ENCODE results near the gene SGK1. TPM values are rescaled to one million over a fixed set of nuclear protein-coding genes. Genes with fewer than 3 reads are reported as not detected.

The SGK1 gene
- total RNA-seq, 2 donors from 2014 or later: 9.7 to 13.0 TPM

DNA sequence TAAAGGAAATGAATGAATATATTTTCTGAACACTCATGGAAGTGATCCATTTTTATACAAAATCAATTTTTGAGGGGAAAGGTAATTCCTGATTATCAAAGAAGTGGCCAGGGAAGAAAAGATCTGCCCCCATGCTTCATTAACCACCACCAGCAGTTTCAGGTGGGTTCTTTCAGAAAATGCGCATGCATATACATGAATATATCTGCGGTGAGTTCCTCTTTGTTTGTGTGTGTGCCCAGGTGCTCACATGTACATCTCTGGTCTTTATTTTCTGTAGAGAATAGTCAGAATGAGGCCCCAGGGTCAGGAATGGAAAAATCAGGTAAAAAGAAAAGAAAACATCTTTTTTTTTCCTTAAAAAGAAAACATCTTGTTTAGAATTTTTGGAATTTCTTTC is 88.4 kb downstream of the SGK1 start:
- Mint-ChIP-seq H3K27me3 (ENCODE audit: insufficient read depth) (no peaks in the 10 kb centered on the region), H3K4me1 (no peaks in the 10 kb centered on the region), H3K36me3 (ENCODE audit: low read depth) (no peaks in the 10 kb centered on the region), H3K4me3 (no peak overlapping the region), H3K9me3 (no peaks in the 10 kb centered on the region), H3K27ac (no peak overlapping the region)
- TF ChIP-seq, protein P1, sequence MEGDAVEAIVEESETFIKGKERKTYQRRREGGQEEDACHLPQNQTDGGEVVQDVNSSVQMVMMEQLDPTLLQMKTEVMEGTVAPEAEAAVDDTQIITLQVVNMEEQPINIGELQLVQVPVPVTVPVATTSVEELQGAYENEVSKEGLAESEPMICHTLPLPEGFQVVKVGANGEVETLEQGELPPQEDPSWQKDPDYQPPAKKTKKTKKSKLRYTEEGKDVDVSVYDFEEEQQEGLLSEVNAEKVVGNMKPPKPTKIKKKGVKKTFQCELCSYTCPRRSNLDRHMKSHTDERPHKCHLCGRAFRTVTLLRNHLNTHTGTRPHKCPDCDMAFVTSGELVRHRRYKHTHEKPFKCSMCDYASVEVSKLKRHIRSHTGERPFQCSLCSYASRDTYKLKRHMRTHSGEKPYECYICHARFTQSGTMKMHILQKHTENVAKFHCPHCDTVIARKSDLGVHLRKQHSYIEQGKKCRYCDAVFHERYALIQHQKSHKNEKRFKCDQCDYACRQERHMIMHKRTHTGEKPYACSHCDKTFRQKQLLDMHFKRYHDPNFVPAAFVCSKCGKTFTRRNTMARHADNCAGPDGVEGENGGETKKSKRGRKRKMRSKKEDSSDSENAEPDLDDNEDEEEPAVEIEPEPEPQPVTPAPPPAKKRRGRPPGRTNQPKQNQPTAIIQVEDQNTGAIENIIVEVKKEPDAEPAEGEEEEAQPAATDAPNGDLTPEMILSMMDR (conservative IDR thresholded peaks at IDR 0.05): no peak
- no peak overlapping the region for H3K9ac ChIP-seq (ENCODE audit: extremely low read depth, low read length, poor library complexity, severe bottlenecking)
- H3K36me3 ChIP-seq (ENCODE audit: control insufficient read depth, insufficient read depth, low read length): no peaks in the 10 kb centered on the region
- H3K27me3 ChIP-seq (ENCODE audit: control insufficient read depth, insufficient read depth, low read length, poor library complexity, severe bottlenecking): no peaks in the 10 kb centered on the region
- H3K4me3 ChIP-seq (ENCODE audit: low read length): no peak overlapping the region
- no peaks in the 10 kb centered on the region for H3K4me1 ChIP-seq (ENCODE audit: control insufficient read depth, insufficient read depth, low read length)
- no peaks in the 10 kb centered on the region for H3K9me3 ChIP-seq (ENCODE audit: control insufficient read depth, low read length)
- WGBS, 2 experiments (ENCODE audit: insufficient coverage in 1 of 2, insufficient read length in 1 of 2): 78 to 80% methylated on average over 1 to 2 of the region's 2 CpGs
- H3K27ac ChIP-seq (ENCODE audit: low read depth, low read length): no peak overlapping the region
- no peak for DNase-seq

DNA sequence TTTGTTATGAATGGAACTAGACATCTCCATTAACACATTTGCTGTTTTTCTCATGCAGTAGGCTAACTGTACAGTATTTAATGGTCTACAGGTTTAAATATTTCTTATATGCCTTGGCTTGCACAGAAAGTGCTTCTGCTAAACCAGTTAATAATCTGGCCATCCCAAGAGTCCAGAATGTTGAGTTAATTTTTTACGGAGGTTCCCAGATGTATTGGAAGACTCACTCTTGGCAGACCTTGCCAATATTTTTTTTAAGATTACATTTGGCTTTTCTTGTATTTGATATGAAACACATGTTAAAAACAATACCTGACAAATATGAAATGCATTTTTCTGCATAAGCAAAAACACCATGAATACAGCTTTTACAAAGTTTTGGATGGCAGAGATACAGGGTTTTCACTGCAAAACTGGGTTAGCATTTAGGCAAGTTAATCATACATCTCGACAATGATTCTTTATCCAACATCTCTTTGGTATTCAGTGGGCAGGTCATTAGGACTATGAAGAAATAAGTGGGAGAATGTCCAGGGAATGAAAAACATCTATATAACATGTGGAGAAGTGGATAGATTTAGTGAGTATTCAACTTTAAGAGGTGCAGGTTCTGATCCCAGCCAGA is 94.0 kb downstream of the SGK1 start:
- Histone ChIP-seq H3K27ac (ENCODE audit: low read depth, low read length) (no peak overlapping the region), H3K27me3 (ENCODE audit: control insufficient read depth, insufficient read depth, low read length, poor library complexity, severe bottlenecking) (no peaks in the 10 kb centered on the region), H3K9me3 (ENCODE audit: control insufficient read depth, low read length) (no peaks in the 10 kb centered on the region), H3K36me3 (ENCODE audit: control insufficient read depth, insufficient read depth, low read length) (no peaks in the 10 kb centered on the region), H3K4me1 (ENCODE audit: control insufficient read depth, insufficient read depth, low read length) (no peaks in the 10 kb centered on the region), H3K4me3 (ENCODE audit: low read length) (no peak overlapping the region), H3K9ac (ENCODE audit: extremely low read depth, low read length, poor library complexity, severe bottlenecking) (no peak overlapping the region)
- DNase-seq: no peak
- Mint-ChIP-seq H3K4me3 (no peak overlapping the region), H3K27ac (no peak overlapping the region), H3K9me3 (no peaks in the 10 kb centered on the region), H3K4me1 (no peaks in the 10 kb centered on the region), H3K27me3 (ENCODE audit: insufficient read depth) (no peaks in the 10 kb centered on the region), H3K36me3 (ENCODE audit: low read depth) (no peaks in the 10 kb centered on the region)
- TF ChIP-seq, protein P1 (conservative IDR thresholded peaks at IDR 0.05): no peak
- WGBS, 2 experiments (ENCODE audit: insufficient coverage in 1 of 2, insufficient read length in 1 of 2): 95% methylated on average over 2 of the region's 2 CpGs; no CpG with 5 or more reads in 1 of the 2 experiments

DNA sequence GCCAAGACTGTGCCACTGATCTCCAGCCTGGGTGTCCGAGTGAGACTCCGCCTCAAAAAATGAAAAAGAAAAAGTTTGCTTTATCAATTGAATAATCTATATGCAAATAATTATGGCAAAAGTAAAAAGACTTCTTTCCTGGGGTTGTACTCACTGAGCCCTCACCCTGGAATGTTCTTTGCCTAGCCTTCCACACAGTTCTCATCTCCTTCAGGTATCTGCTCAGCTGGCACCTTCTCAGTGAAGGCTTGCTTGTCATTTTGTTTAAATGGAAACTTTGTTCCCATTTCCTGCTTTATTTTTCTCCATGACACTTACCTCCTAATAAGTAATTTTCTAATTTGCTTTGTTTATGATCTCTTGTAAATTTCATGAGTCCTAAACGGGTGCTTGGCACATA is 96.7 kb downstream of the SGK1 start:
- no peaks in the 10 kb centered on the region for H3K4me1 ChIP-seq (ENCODE audit: control insufficient read depth, insufficient read depth, low read length)
- Mint-ChIP-seq H3K4me1 (no peaks in the 10 kb centered on the region), H3K4me3 (no peak overlapping the region), H3K27ac (no peak overlapping the region), H3K9me3 (no peaks in the 10 kb centered on the region), H3K36me3 (ENCODE audit: low read depth) (no peaks in the 10 kb centered on the region), H3K27me3 (ENCODE audit: insufficient read depth) (no peaks in the 10 kb centered on the region)
- H3K27ac ChIP-seq (ENCODE audit: low read depth, low read length): no peak overlapping the region
- TF ChIP-seq, protein P1 (conservative IDR thresholded peaks at IDR 0.05): no peak
- H3K27me3 ChIP-seq (ENCODE audit: control insufficient read depth, insufficient read depth, low read length, poor library complexity, severe bottlenecking): no peaks in the 10 kb centered on the region
- H3K36me3 ChIP-seq (ENCODE audit: control insufficient read depth, insufficient read depth, low read length): no peaks in the 10 kb centered on the region
- no peak overlapping the region for H3K9ac ChIP-seq (ENCODE audit: extremely low read depth, low read length, poor library complexity, severe bottlenecking)
- no peak for DNase-seq
- WGBS, 2 experiments (ENCODE audit: insufficient coverage in 1 of 2, insufficient read length in 1 of 2): 90 to 100% methylated on average over 1 to 3 of the region's 3 CpGs
- H3K9me3 ChIP-seq (ENCODE audit: control insufficient read depth, low read length): no peaks in the 10 kb centered on the region
- H3K4me3 ChIP-seq (ENCODE audit: low read length): no peak overlapping the region

Data from endodermal cell (in vitro differentiated cells).